HG03565 (cell line): ENCODE data around the gene MARCOL.
"Not testable (repeated sequence)": the region's sequence is repeated elsewhere in the genome, so short reads cannot be mapped to it uniquely, and the experiment has no call there.

Source experiments
- ATAC-seq: cut with Tn5 transposase; IDR thresholded peaks from one replicate; pipeline ENCODE4 v1.9.1; 2021; ENCODE audit warnings: mild to moderate bottlenecking, moderate library complexity; ENCODE audit not compliant: unreplicated experiment

The MARCOL gene

GRCh38 chr5:148261221-148261620, 22.9 kb downstream of the MARCOL start:
- no peak for ATAC-seq

DNA sequence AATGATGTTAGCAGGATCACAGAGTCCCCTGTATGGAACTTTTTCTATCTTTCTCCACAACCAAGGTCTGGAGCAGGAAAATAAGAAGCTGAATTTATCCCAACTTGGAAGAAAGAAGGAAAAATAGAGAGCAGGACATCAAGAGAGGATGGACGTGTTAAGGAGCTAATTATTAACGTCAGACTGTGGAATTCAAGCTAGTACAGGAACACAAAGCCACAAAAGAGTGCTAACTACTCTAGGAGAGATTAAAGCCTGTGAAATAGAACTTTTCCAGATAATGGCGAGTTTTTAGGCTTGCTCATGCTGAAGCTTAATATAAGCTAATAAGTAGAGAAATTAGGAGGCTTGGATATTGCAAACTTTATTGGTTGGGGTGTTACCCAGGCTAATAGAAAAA, 29.6 kb downstream of the MARCOL start:
- ATAC-seq: no peak

DNA sequence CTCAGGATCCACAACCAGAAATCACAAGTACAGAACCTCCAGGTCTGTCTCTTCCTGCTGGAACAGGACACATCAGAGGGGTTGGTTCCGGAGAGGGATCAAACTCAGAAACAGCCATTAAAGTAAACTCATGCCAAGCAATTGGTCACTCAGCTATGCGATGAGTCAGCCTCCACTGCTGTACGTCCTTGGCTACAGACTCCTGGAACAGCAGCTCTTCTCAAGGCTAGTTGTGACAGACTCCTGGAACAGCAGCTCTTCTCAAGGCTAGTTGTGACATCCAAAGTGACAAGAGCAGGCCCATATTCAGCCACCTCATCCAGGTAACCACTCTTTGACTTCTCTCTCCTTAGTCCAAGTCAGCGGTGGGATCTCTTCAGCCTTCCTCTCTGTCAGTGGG, 30.2 kb downstream of the MARCOL start, which contains the start of gene SPINK13:
SPINK13 (plus strand) TSS at position 229 of the 400 bp plus-strand sequence. CDS start 1,279 bp downstream, outside the sequence.
- ATAC-seq: no peak

- not testable (repeated sequence) for ATAC-seq
Measured at GRCh38 chr5:148275129-148275528, 36.8 kb downstream of the MARCOL start.

DNA sequence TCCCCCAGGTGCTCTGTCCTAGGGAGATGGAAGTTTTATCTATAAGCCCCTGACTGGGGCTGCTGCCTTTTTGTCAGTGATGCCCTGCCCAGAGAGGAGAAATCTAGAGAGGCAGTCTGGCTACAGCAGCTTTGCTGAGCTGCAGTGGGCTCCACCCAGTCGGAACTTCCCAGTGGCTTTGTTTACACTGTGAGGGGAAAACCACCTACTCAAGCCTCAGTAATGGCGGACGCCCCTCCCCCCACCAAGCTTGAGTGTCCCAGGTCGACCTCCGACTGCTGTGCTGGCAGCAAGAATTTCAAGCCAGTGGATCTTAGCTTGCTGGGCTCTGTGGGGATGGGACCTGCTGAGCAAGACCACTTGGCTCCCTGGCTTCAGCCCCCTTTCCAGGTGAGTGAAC, 42.6 kb downstream of the MARCOL start:
- not testable (repeated sequence) for ATAC-seq

DNA sequence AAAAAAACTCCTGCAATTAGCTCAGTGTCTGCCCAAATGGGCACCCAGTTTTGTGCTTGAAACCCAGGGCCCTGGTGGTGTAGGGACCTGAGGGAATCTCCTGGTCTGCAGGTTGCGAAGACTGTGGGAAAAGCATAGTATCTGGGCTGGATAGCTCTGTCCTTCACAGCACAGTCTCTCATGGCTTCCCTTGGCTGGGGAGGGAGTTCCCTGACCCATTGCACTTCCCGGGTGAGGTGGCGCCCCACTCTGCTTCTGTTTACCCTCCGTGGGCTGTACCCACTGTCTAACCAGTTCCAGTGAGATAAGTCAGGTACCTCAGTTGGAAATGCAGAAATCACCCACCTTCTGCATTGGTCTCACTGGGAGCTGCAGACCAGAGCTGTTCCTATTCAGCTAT, 43.0 kb downstream of the MARCOL start:
- ATAC-seq: not testable (repeated sequence)

GRCh38 chr5:148290271-148291195, 52.2 kb downstream of the MARCOL start:
- no peak for ATAC-seq
